Stimulated activated CD4-positive, alpha-beta T cell treated with anti-CD3 and anti-CD28 coated beads, Interleukin-1b, Interleukin-23, amount 100 ng/mL, for 24 hours (primary cell): ENCODE results near the gene IRF2BPL.

ENCODE experiments used
- DNase-seq, 4 experiments: peaks; one replicate each; pipeline ENCODE4 v3.0.0-alpha.2; 2020; ENCODE audit warnings: low read depth in 4 of 4, low spot score in 1 of 4

Gene IRF2BPL

GRCh38 chr14:77028384-77029231, at the start of gene IRF2BPL:
Gene IRF2BPL (minus strand): TSS chr14:77028708. CDS start chr14:77027792, 916 bp downstream.
- peak; percentile 78 to 93 (median 90) for DNase-seq

- DNase-seq, result no peak
Observed at GRCh38 chr14:77077040-77077439, 48.5 kb upstream of the IRF2BPL start.

DNA sequence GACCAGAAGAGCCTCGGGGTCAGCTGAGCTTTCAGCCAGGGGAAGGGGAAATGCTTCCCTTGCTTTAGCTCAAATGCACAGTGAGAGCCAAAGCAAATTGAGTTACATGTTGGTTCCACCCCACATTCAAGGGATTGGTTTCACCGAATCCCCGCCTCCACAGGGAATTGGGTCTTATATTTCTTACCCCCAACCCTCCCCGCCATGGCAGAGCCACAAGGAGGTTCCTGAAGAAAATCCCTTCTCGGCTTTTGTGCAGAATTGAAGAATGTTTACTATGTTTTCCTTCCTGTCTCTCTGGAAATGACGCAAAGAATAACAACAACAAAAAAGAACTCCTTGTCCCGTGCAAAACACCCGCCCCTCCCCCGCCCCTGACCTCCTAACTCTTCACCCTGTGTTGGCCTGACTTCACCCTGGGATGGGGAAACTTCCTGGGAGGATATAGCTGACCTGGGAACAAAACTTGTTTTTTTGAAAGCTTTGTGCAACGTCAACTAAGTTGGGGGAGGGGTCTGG, 47.7 kb upstream of the IRF2BPL start:
- DNase-seq, result no peak

- no peak for DNase-seq
Observed at GRCh38 chr14:77074969-77075368, 46.5 kb upstream of the IRF2BPL start.

GRCh38 chr14:77071938-77072388, 43.5 kb upstream of the IRF2BPL start:
- no peak for DNase-seq

DNA sequence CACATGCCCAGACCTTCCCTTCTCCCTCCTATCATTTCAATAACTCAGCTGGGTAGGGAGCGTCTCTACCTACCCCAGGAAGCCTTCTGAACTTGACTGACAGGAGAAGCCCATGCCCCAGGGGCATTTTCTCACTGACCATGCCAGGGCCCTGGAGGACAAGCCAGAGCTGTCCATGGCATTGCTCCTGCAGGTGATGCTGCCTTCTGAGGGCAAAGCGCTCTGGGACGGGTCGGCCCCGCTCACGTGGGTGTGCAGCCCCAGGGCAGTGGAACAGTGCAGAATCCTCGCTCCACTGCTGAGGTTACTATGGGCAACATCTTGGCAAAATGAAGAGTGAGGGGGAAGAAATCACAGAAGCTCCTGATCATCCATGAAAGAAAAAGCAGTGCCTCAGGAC, 41.0 kb upstream of the IRF2BPL start:
- no peak for DNase-seq

DNA sequence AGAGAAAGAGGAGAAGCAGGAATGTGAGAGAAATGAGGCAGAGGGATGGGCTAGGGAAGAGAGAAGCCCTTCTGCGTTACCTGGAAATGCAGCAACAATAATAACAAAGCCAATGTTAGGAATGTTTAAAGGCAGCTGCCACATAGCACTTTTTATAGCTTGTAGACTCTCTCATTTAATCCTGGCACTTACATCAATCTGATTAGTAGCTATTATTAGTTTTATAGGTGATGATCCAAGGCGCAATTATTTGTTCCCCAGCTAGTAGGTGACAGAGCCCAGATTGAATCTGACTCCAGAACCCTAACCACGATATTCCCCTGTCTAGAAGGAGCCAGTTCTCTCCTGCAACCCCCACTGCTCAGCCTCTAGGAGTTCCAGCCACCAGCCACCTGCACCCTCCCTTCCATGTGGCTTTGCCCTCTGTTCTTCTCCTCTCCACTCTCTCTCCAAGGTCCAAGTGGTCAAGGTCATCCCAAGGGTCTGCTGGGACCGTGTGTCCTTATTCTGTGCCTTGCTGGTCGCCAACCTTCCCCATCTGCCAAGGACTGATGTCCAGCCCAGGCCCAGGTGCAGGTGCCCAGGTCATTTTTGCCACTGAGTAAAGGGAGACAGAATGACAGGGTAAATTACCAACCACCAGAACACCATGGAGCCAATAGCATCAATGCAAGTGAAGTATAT, 40.2 kb upstream of the IRF2BPL start:
- DNase-seq, result no peak

DNA sequence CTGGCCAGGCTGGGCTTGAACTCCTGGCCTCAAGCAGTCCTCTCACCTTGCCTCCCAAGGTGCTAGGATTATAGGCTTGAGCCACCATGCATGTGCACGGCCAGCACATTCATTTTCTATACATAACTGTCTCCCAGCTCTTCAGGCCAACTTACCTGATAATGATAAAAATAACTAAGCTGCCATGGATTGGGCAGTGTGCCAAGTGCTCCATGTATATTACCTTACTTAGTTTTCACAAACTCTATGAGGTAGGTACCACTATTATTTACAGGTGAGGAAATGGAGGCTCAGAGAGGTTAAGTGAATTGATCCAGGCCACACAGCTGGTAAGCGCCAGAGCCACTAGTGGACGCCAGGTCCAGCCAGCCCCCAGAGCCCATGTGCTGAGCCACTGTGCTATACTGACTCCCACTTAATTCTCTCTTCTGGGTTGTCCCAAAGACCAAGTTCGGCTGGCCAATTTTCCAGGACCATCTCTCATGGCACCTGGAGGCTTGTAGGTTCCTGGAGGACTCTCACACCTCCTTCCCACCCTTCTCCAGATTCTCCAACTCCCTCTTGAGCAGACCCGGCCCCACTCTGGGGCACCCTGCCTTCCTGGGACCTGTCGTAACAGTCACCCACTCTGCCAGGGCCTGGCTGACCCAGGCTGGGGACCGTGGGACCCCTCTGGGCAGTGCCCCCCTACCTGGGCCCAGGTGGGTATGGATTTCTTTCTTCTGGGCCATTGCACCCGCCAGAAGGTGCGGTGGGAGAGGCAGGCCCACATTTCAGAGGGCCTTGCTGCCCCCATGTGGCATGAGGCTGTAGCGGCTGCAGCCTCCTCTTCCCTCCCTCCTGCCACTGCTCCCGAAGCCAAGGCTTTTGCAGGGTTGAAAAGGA, 39.4 kb upstream of the IRF2BPL start:
- peak in 2 of 4 experiments; percentile 36 for DNase-seq

DNA sequence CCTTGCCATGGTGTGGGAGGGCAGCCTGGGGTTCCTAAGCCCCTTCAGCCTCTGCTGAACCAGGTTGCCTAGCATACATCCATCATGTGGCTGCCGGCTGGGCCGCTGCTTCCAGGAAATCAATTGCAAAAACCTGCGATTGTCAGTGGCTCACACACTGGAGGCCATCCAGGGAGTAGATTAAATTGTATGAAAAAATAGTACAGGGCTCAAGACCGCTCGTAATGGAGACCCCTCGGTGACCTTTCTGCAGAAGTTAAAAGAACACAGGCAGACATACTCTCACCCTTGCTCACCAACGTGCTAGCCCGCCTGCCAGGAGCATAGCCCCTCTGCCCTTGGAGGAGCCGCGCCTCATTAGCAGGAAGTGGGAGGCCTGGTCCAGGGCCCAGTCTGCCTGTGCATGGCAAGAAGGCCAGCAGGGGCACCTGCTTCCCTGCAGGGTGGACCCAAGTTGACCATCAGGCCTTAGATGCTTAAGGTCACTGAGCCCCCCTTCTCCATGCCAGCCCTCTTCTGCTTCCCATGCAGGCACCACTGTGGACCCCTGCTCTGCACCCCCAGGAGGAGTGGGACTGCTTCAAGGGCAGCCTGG, 38.2 kb upstream of the IRF2BPL start:
- no peak for DNase-seq

DNA sequence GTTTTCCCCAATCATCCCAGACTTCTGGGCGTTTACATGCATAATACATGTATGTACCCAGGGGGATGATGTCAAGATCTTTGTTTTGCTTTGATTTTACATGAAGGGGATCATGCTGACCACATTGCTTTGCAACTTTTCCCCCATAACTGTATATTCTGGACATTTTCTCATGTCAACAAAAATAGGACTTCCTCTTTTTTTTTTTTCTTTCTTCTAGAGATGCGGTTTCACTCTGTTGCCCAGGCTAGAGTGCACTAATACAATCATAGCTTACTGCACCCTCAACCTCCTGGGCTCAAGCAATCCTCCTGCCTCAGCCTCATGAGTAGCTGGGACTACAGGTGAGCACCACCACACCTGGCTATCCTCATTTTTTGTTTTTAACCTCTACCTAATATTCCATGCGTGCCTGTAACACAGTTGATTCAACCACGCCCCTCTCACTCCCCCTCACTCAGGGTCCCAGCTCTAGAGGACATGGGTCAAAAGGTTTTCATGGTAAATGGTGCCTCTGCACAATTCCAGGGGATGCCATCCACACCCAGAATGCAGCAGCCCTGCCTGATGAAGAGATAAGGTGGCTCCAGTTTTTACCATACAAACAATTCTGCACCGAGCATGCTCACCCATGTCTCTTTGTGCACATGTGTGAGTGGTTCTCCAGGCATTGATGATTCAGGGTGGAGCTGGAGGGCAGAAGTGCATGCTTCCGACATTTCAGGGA, 37.5 kb upstream of the IRF2BPL start:
- no peak for DNase-seq

GRCh38 chr14:77064521-77065178, 36.1 kb upstream of the IRF2BPL start:
- DNase-seq, result no peak

GRCh38 chr14:77063571-77064171, 35.2 kb upstream of the IRF2BPL start:
- no peak for DNase-seq

DNA sequence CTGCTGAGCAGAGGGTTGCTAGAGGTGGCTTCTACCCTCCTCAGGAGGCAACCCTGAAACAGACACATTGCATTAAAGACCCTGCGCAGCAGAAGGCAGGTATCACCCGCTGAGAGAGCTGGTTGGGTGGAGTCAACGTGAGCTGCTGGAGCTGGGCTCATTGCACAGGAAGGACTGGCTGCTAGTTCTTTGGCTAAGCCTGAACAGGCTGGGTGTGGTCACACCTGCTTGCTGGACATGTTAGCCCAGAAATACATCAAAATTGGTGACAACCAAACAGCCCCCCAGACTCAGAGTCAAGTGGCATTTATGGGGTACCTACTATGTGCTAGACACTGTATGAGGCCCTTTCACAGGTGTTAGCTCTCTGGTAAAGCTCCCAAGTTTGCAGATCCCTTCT, 33.8 kb upstream of the IRF2BPL start:
- no peak for DNase-seq

DNA sequence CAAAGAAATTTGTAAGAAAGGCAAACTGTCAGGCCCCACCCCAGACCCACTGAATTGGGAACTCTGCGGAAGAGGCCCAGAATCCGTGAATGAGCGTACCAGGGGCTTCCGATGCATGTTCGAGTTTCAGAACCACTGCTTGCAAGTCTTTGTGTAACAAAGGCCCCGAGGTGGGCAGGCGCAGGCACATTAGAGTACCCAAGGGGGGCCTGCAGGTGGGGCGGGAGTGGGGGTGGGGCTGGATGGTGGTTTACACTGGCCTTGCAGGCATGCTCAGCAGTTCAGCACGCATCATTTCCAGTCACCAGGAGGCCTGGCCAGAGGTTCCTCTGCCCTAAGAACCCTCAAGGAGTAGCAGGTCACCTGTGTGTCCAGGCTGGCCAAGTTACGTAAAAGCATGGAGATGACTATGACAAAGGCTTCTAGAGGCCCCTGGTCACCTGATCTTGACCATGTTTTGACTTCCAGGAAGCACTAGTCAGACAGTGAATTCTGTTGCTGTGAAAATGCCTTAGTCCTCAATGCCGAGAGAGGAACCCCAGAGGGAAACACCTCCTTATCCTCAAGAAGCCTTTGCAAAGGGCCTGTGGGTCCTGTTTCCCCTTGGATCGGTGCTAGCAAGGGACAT, 33.2 kb upstream of the IRF2BPL start:
- DNase-seq, result no peak

DNA sequence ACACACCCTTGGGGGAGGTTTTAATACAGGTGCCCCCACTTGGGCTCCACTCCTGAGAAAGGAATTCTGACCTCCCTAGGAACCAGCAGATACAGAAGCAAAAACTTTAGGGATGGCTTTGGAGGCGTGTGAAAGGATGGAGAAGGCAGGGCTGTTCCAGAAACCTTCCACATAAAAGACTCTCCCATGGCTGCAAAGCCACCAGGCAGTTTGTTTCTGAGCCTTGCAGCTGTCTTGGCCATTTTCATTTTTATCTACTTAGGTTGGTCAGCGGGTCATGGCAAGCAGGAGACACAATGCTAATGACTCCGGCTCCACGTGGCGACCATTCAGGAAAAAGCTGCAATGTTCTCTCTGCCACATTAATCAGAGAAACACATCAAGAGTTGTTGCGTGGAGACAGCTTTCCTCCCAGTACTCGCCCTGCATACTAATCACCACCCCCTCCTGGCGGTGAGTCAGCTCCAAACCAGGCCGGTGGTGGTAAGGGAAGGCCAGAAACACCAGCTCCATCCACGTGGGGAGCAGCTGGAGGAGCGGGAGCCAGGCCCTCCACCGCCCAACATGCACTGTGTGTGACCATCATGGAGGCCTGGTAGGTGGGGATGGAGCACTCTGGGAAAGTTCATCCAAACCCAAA, 30.9 kb upstream of the IRF2BPL start:
- no peak for DNase-seq

DNA sequence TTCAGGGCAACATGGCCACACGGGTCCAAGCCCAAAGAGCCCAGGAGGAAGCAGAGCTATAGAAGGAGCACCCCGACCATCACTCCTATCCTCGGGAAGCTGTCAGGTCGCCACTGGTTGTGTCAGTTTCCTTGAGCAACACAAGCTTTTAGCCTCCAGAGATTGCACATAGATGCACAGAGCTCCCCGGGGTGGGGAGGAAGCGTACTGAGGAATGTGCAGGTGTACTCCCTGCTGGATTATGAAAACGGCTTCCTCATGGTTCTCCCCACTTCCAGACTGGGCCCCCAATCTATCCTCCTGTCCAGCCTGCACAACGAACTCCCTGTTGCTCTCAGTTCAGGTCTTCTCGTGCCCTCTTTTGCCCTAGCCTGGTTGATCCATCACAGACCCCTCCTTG, 30.3 kb upstream of the IRF2BPL start:
- DNase-seq, result no peak

DNA sequence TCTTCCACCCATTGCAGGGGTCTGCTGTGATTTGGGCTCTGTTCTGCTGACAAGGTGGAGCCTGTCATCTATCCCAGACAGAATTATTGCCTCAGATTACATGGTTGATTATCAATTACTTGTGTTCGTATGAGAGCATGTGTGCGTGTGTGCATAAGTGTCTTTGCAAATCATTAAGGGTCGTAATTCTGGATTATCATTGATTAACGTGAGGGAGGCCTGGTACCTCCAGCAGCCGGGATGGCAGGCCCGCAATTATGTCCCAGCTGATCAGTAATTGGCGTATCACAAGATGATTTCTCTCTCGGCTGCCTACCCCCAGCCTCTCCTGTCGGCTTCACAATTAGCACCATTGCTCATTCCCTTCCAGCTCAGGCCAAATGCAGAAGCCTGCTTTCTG, 29.6 kb upstream of the IRF2BPL start:
- DNase-seq, result no peak

- DNase-seq, result no peak
Observed at GRCh38 chr14:77055981-77056380, 27.5 kb upstream of the IRF2BPL start.
